Fibroblast of lung (primary cell): ENCODE results near the gene KCNJ5.

Experiments used
- EZH2 ChIP-seq: IDR thresholded peaks from 2 replicates; pipeline ENCODE4 v1.5.1; 2012; ENCODE audit warnings: low read length, control low read depth, mild to moderate bottlenecking; ENCODE audit errors: missing control alignments
- TF ChIP-seq, protein P1 (sequence below), 2 donors: IDR thresholded peaks in 1 of 2; conservative IDR thresholded peaks in 1 of 2; 1 replicate in 1 of 2; 2 replicates in 1 of 2; pipeline ENCODE4 v1.5.1; 2011 to 2012; ENCODE audit warnings: low read length in 2 of 2, control low read depth in 1 of 2, inconsistent platforms in 1 of 2, low read depth in 1 of 2, mild to moderate bottlenecking in 1 of 2

DNA sequence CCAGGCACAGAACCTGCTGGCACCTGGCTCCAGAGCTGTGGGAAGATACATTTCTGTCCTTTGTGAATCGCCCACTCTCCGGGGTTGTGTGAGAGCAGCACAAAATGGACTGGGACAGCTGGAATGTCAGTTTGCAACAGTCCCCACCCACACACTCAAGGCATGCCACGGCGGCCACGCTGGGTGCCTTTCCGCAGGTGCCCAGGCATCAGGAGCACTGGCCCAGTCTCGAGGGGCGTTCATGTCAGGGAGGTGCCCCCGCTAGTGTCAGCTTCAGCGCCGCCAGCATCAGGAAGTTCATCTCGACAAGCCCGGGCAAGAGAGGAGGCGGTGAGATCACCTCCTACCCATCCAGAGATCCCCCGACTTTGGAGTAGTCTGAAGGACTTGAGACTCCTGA is 49.4 kb downstream of the KCNJ5 start:
- TF ChIP-seq, protein P1, sequence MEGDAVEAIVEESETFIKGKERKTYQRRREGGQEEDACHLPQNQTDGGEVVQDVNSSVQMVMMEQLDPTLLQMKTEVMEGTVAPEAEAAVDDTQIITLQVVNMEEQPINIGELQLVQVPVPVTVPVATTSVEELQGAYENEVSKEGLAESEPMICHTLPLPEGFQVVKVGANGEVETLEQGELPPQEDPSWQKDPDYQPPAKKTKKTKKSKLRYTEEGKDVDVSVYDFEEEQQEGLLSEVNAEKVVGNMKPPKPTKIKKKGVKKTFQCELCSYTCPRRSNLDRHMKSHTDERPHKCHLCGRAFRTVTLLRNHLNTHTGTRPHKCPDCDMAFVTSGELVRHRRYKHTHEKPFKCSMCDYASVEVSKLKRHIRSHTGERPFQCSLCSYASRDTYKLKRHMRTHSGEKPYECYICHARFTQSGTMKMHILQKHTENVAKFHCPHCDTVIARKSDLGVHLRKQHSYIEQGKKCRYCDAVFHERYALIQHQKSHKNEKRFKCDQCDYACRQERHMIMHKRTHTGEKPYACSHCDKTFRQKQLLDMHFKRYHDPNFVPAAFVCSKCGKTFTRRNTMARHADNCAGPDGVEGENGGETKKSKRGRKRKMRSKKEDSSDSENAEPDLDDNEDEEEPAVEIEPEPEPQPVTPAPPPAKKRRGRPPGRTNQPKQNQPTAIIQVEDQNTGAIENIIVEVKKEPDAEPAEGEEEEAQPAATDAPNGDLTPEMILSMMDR (conservative IDR thresholded peaks at IDR 0.05 in 1 of 2, IDR thresholded peaks at IDR 0.05 in 1 of 2; ENCODE audit: low read depth in 1 of 2, low read length in 2 of 2): no peak
- no peak for TF ChIP-seq EZH2
